Upper lobe of left lung (tissue), 6 donors: ENCODE data around the gene ACTL8. TPM values are rescaled to one million over a fixed set of nuclear protein-coding genes. Genes with fewer than 3 reads are reported as not detected.

ENCODE experiments used
- ATAC-seq, 2 donors: fragments of 200-7000 bp; cut with Tn5 transposase; one replicate each; pipeline ENCODE4 v1.9.1; 2022; ENCODE audit warnings: mild to moderate bottlenecking in 2 of 2, moderate library complexity in 2 of 2; ENCODE audit not compliant: low FRiP score in 2 of 2
- DNase-seq, 2 donors: peaks; one replicate each; pipeline ENCODE4 v3.0.0-alpha.2; 2019 to 2020
- H3K27ac ChIP-seq, 4 donors: fragments of 200-600 bp; sonication (generic); one replicate each; pipeline ENCODE4 v1.5.1; 2016 to 2019
- H3K27me3 ChIP-seq, 4 donors: fragments of 200-600 bp; sonication (generic); one replicate each; pipeline ENCODE4 v1.5.1; 2017 to 2019
- H3K36me3 ChIP-seq, 4 donors: fragments of 200-600 bp; sonication (generic); one replicate each; pipeline ENCODE4 v1.5.1; 2016 to 2019
- H3K4me1 ChIP-seq, 4 donors: fragments of 200-600 bp; sonication (generic); one replicate each; pipeline ENCODE4 v1.5.1; 2018 to 2019
- H3K4me3 ChIP-seq, 4 donors: fragments of 200-600 bp; sonication (generic); one replicate each; pipeline ENCODE4 v1.5.1; 2017 to 2019; ENCODE audit warnings: mild to moderate bottlenecking in 2 of 4, moderate library complexity in 1 of 4
- H3K9me3 ChIP-seq, 4 donors: fragments of 200-600 bp; sonication (generic); one replicate each; pipeline ENCODE4 v1.5.1; 2018 to 2019
- CTCF ChIP-seq, 6 experiments: fragments of 450-650 bp in 4 of 6; fragments of 200-600 bp in 2 of 6; sonication (generic) in 2 of 6; IDR thresholded peaks; one replicate each; pipeline ENCODE4 v1.5.1; 2016 to 2019; ENCODE audit warnings: antibody characterized with exemption in 6 of 6
- EP300 ChIP-seq, 4 donors: sonication (generic); formaldehyde crosslinking; IDR thresholded peaks; one replicate each; pipeline ENCODE4 v1.5.1; 2017; ENCODE audit warnings: antibody characterized with exemption in 4 of 4, control low read depth in 2 of 4
- POLR2A ChIP-seq, 4 donors: fragments of 450-650 bp; IDR thresholded peaks; one replicate each; pipeline ENCODE4 v1.5.1; 2016 to 2017; ENCODE audit warnings: antibody characterized with exemption in 4 of 4, mild to moderate bottlenecking in 2 of 4
- POLR2AphosphoS5 ChIP-seq, 2 donors: sonication (generic); formaldehyde crosslinking; IDR thresholded peaks; one replicate each; pipeline ENCODE4 v1.5.1; 2017; ENCODE audit warnings: antibody characterized with exemption in 2 of 2
- WGBS, 2 donors: methylation state at CpG; one replicate each; pipeline ENCODE4 v1.1.5; 2017 to 2018; 5-methylcytosine and 5-hydroxymethylcytosine counted together
- total RNA-seq, 6 donors: library from RNA; depleted of rRNA in 4 of 6; stranded (reverse); fragments of >200 nt in 4 of 6; gene quantifications; one replicate each; pipeline versions ENCODE4 v1.1.0 to v1.2.1, GENCODE V29; 2016 to 2021
- donor health status: DM: no; HTN: no; CAD: no; lungs with moderate emphysema.
- donor health status: DM: no; HTN: yes; CAD: no; lungs with severe emphysema.

ACTL8 gene
- total RNA-seq, 6 donors from 2014 or later: not detected

GRCh38 chr1:17797478-17797877 is 42.3 kb downstream of the ACTL8 start:
- no peak for TF ChIP-seq POLR2AphosphoS5 (IDR thresholded peaks at IDR 0.05)
- Histone ChIP-seq H3K36me3 (no peaks in the 10 kb centered on the region), H3K27ac (no peak overlapping the region), H3K4me1 (no peaks in the 10 kb centered on the region), H3K27me3 (no peaks in the 10 kb centered on the region), H3K4me3 (no peak overlapping the region), H3K9me3 (no peaks in the 10 kb centered on the region)
- no peak for DNase-seq
- 61 to 70% methylated on average over 4 to 8 of the region's 8 CpGs for WGBS, 2 donors
- ATAC-seq: no peak

GRCh38 chr1:17798011-17798410 is 42.9 kb downstream of the ACTL8 start:
- no peak overlapping the region for H3K4me3 ChIP-seq
- no peak for TF ChIP-seq POLR2AphosphoS5 (IDR thresholded peaks at IDR 0.05)
- TF ChIP-seq POLR2A (IDR thresholded peaks at IDR 0.05): no peak
- TF ChIP-seq EP300 (IDR thresholded peaks at IDR 0.05): no peak
- no peak for TF ChIP-seq CTCF (IDR thresholded peaks at IDR 0.05)
- no peak for DNase-seq
- H3K4me1 ChIP-seq: no peaks in the 10 kb centered on the region
- ATAC-seq: no peak
- WGBS, 2 donors: 78% methylated on average over 7 of the region's 7 CpGs
- H3K27ac ChIP-seq: no peak overlapping the region
- no peaks in the 10 kb centered on the region for H3K27me3 ChIP-seq
- no peaks in the 10 kb centered on the region for H3K9me3 ChIP-seq
- H3K36me3 ChIP-seq: no peaks in the 10 kb centered on the region

DNA sequence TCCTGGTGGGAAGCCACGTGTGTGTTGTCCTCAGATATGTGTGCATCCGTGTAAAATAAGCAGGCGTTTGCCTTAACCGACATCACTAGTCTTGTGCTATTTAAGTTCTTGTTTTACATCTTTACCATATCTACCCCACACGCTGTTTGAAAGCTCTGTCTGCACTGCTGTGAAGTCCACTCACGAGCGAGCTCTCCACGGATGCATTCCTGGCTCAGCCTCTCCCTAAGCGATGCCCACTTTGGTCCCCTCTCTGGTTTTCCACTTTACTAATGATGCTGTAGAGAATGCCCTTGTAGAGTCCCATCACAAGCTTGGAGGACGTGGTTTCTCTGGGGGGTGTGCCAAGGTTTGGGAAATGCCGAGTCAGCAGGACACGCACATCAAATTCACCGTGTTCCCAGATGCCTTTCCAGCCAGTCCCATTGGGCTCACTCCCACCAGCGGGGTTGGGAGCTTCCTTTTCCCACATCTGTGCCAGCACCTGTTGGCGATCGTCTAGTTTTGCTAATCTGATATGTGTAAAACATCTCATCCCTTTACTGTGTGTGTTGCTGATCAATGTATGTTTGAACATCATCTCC is 43.8 kb downstream of the ACTL8 start:
- no peak for DNase-seq
- Histone ChIP-seq H3K9me3 (no peaks in the 10 kb centered on the region), H3K4me1 (no peaks in the 10 kb centered on the region), H3K27ac (no peak overlapping the region), H3K4me3 (no peak overlapping the region), H3K36me3 (no peaks in the 10 kb centered on the region), H3K27me3 (no peaks in the 10 kb centered on the region)
- TF ChIP-seq POLR2A (IDR thresholded peaks at IDR 0.05) (no peak), POLR2AphosphoS5 (IDR thresholded peaks at IDR 0.05) (no peak), CTCF (IDR thresholded peaks at IDR 0.05) (no peak), EP300 (IDR thresholded peaks at IDR 0.05) (no peak)
- no peak for ATAC-seq
- 80 to 84% methylated on average over 16 of the region's 16 CpGs for WGBS, 2 donors

GRCh38 chr1:17799642-17800041 is 44.5 kb downstream of the ACTL8 start:
- H3K9me3 ChIP-seq: no peaks in the 10 kb centered on the region
- no peak overlapping the region for H3K27ac ChIP-seq
- no peaks in the 10 kb centered on the region for H3K4me1 ChIP-seq
- WGBS, 2 donors: 48% methylated on average over 8 of the region's 8 CpGs
- no peaks in the 10 kb centered on the region for H3K36me3 ChIP-seq
- no peaks in the 10 kb centered on the region for H3K27me3 ChIP-seq
- DNase-seq: no peak
- no peak overlapping the region for H3K4me3 ChIP-seq
- TF ChIP-seq EP300 (IDR thresholded peaks at IDR 0.05) (no peak), POLR2A (IDR thresholded peaks at IDR 0.05) (no peak), CTCF (IDR thresholded peaks at IDR 0.05) (no peak), POLR2AphosphoS5 (IDR thresholded peaks at IDR 0.05) (no peak)
- no peak for ATAC-seq

DNA sequence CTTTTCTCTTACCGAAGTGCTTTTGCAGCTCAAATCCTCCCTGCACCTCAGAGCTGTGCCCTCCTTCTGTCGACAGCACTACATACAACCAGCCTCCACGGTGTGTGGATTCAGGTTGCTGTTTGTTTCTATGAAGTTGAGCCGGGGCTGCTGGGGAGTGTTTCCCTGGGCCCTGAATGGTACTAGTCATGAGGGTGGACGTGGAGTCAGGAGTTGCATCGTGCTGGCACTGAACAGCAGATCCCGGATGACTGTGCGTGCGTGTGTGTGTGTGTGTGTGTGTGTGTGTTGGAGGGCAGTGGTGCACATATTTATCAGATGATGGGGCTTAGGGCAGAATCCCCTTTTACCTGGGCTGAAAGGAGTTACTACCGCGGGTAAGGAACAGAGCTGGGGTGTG is 47.0 kb downstream of the ACTL8 start:
- Histone ChIP-seq H3K9me3 (no peaks in the 10 kb centered on the region), H3K27me3 (no peaks in the 10 kb centered on the region), H3K4me3 (no peak overlapping the region), H3K27ac (no peak overlapping the region), H3K4me1 (no peaks in the 10 kb centered on the region), H3K36me3 (no peaks in the 10 kb centered on the region)
- ATAC-seq (no peak), DNase-seq (no peak)
- TF ChIP-seq POLR2A (IDR thresholded peaks at IDR 0.05) (no peak), EP300 (IDR thresholded peaks at IDR 0.05) (no peak), CTCF (IDR thresholded peaks at IDR 0.05) (no peak), POLR2AphosphoS5 (IDR thresholded peaks at IDR 0.05) (no peak)
- 70 to 75% methylated on average over 9 to 11 of the region's 11 CpGs for WGBS, 2 donors
